Ecto neural progenitor cell (in vitro differentiated cells): ENCODE data around the gene NKIRAS1.
"Not testable (repeated sequence)": the region's sequence is repeated elsewhere in the genome, so short reads cannot be mapped to it uniquely, and the experiment has no call there.

Source experiments
- DNase-seq: peaks from one replicate; pipeline ENCODE4 v3.0.0-alpha.2; 2018; ENCODE audit warnings: low spot score

NKIRAS1 gene

GRCh38 chr3:23940775-23941174 lies 24.0 kb upstream of the NKIRAS1 start:
- DNase-seq, result no peak

DNA sequence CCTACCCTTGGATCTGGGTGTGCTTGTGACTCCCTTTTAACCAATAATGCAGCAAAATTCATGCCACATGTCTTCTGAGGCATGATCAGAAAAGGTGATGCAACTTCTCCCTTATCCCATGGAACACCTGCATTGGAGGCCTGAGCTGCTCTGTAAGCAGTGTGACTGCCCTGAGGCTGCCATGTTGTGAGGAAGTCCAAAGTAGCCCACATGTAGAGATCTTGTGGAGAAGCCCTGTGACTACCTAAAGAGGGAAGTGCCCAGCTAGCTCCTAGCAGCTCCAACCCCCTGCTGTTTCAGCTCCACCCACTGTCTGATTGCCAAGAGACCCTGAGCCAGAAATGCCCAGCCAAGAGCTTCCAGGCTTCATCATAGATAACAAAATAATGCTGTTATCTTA lies 21.9 kb upstream of the NKIRAS1 start:
- no peak for DNase-seq

DNA sequence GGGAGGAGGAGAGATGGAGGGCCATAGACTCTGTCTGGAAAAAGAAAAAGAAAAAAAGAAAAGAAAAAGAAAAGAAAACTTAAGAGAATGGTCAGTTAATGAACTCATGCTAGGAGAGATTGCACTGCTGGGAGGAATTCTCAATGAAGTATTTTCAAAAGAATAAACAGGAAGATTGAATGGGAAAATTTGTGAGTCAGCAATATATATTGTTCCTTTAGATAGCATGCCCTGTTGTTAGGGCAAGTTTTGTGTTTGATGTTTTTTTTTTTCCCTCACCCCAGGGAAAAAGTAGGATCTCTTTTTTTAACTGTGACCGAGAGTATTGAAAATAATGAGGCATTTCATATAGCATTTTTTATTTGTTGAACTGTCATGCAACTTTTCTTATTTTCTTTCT lies 20.5 kb upstream of the NKIRAS1 start:
- DNase-seq, result no peak

- DNase-seq, result no peak
Observed at GRCh38 chr3:23934253-23934652, 17.5 kb upstream of the NKIRAS1 start.

- DNase-seq, result no peak
Observed at GRCh38 chr3:23932571-23932970, 15.8 kb upstream of the NKIRAS1 start.

- DNase-seq, result no peak
Observed at GRCh38 chr3:23931597-23931996, 14.8 kb upstream of the NKIRAS1 start.

DNA sequence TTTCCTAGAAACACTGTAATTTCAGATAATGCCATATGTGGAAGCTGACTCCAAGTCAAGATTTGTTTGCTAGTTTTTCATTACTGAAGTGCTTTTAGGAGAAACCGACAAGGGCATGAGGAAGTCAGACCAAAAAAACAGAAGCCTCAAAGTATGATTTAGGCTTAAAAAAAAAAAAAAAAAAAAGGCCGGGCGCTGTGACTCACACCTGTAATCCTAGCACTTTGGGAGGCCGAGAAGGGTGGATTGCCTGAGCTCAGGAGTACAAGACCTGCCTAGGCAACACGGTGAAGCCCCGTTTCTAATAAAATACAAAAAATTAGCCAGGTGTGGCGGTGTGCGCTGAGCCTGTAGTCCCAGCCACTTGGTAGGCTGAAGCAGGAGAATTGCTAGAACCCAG lies 11.7 kb upstream of the NKIRAS1 start:
- DNase-seq, result no peak

GRCh38 chr3:23926736-23927135 lies 9.9 kb upstream of the NKIRAS1 start:
- no peak for DNase-seq

GRCh38 chr3:23926246-23926645 lies 9.5 kb upstream of the NKIRAS1 start:
- no peak for DNase-seq

DNA sequence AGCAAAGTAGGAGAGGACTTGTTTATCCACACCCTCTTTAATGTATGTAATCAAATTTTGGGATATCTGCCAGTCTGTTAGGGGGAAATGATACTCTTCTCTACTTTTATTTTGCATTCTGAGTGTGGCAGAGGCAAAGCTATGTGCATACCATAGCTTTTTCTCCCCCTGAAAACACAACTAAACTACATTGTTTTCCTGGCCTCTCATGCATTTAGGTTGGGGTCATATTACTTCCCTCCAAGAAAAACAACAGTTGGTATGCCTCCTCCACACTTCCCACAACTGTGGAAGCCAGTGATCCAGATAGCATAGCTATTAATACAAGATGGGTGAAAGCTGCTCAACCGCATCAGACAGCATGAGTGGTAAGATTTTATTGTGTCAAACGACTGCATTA lies 7.0 kb upstream of the NKIRAS1 start:
- no peak for DNase-seq

DNA sequence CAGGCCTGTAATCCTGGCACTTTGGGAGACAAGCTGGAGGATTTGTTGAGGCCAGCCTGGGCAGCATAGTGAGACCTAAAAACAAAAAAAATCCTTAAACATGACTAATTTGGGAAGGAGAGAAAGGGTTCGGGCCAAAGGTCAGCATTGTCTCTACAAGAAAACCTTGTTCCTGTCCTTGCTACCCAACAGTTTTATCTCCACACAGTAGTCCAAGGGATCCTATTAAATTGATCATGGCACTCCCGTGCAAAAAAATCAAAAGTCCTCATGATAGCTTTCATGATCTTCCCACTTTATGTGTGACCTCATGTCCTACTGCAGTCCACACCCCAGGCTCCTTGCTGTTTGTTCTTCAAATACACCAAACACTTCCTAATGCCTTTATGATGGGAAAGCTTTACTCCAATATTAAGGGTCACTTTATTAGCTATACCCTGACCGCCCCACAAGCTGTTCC lies 4.3 kb upstream of the NKIRAS1 start:
- no peak for DNase-seq

DNA sequence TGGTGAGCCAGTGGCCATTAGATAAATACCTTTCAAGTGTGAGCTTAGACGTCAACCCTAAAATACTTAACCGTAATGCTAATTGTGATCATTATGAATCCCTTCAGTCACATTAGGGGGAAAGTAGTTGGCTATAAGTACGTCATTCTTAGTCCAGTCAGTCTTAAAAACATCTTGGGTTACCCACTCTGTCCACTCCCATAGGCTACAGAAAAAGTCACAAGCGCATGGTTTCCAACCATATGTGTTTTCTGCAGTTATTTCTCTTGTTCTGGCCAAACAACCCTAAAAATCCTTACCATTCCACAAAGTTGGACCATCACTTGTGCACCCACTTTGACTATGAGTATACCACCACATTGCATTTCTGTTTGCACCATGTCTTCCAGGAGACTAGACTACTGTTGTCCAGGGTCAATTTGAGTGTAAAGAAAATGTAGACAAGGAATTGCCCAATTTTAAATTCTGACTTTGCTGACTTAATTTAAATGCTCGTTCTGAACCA lies 3.4 kb upstream of the NKIRAS1 start:
- no peak for DNase-seq

- no peak for DNase-seq
Observed at GRCh38 chr3:23919628-23920027, 2.8 kb upstream of the NKIRAS1 start.

- not testable (repeated sequence) for DNase-seq
Observed at GRCh38 chr3:23918331-23918730, 1.5 kb upstream of the NKIRAS1 start.

GRCh38 chr3:23917679-23918303 lies 1.0 kb upstream of the NKIRAS1 start:
- not testable (repeated sequence) for DNase-seq

DNA sequence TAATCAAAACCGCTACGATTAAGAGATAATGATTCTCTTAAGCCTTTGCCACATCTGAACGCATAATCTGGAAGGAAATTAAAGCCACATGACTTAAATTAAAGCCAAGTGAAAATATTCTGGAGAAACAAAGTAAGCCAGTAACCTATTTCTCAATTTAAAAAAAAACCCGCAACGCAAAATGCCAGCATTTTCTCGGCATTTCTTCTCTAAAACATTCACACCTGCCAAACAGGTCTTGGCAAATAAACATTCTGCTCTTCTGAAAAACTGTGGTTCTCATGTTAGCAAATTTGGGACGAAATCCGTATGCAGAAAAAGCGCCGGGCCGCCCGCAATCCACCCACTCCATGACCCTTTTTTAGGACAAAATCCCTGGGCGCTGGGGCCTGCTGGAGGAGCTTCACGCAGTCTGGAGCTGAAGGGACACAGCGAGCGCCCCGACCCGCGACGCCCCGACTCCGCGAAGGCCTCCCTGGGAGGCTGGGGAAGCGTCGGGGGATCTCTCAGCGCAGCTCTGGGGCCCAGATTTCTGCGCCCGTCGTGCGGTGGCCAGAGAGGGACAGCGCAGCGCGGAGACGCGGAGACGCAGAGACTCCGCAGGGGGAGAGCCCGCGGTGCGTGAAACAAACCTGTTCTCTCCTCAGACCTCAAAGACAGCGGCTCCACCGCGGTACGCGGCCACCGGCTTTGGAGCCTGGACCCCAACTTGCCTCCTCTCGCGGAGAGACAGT lies 471 bp downstream of the NKIRAS1 start:
- no peak for DNase-seq

DNA sequence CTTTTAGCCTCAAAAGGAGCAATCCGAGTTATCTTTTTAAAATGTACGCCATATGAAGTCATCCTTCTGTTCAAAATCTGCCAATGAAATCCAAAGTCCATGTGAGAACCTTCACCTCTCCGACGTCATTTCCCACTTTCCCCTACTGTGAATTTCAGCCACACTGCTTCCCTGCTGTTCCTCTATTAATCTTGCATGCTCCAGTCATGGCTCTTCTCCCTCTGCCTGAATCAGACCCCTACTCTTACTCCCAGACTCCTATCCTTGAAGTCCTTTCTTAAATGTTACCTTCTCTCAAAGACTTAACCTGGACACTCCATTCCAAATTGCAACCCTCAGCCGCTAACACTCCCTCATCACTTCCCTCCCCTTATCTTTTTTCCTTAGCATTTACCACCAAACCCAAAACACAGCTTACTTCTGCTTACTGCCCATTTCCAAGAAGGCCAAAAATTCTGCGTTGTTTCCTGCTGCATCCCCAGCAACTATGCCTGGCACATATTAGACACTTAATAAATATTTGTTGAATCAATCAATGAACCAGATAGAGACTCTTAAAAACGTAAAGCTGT lies 1.2 kb downstream of the NKIRAS1 start:
- no peak for DNase-seq

GRCh38 chr3:23913873-23914743 lies 2.7 kb downstream of the NKIRAS1 start:
- no peak for DNase-seq

DNA sequence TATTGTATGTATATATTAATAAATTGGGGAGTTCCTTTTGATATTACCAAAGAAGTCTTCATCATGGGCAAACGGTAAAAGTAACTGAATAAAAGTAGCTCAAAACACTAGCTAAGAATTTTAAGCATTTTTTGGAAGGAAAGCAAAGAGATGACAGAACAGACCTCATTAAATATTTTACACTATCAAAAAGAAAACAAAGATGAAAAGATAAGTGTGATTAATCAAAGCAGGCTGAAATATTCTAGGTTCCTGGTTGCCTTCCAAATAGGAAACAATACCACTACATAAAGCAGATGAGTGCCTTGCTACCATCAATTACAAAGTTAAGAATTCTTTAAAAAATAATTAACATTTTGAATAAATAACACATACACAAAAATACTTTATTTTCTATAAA lies 3.6 kb downstream of the NKIRAS1 start:
- no peak for DNase-seq

DNA sequence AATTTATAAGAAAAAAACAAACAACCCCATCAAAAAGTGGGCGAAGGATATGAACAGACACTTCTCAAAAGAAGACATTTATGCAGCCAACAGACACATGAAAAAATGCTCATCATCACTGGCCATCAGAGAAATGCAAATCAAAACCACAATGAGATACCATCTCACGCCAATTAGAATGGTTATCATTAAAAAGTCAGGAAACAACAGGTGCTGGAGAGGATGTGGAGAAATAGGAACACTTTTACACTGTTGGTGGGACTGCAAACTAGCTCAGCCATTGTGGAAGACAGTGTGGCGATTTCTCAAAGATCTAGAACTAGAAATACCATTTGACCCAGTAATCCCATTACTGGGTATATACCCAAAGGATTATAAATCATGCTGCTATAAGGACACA lies 4.5 kb downstream of the NKIRAS1 start:
- not testable (repeated sequence) for DNase-seq

GRCh38 chr3:23911397-23911796 lies 5.4 kb downstream of the NKIRAS1 start:
- no peak for DNase-seq

- no peak for DNase-seq
Observed at GRCh38 chr3:23909341-23909740, 7.4 kb downstream of the NKIRAS1 start.
